ENCODE measurements around the gene G6PC1.
"Not testable (repeated sequence)": the region's sequence is repeated elsewhere in the genome, so short reads cannot be mapped to it uniquely, and the experiment has no call there.

Gene G6PC1

GRCh38 chr17:42871647-42872046 lies 29.0 kb upstream of the G6PC1 start:
- Histone ChIP-seq H3K4me2 (ENCODE audit: insufficient read depth, low read length, poor library complexity, severe bottlenecking) (no peak overlapping the region), H2AK5ac (ENCODE audit: low read depth, low read length) (no peak overlapping the region), H3K23ac (ENCODE audit: low read depth, low read length, poor library complexity) (no peak overlapping the region), H3K9me3 (replicated peaks in 1 of 2; ENCODE audit: control insufficient read depth in 2 of 2, insufficient read depth in 1 of 2, low read depth in 1 of 2, low read length in 2 of 2) (peaks cover 4 to 11% of the 10 kb centered on the region in 2 donors), H3K4me1 (ENCODE audit: control insufficient read depth in 2 of 2, insufficient read depth in 1 of 2, low read depth in 1 of 2, low read length in 2 of 2) (no peaks in the 10 kb centered on the region), H2BK12ac (ENCODE audit: low read length) (no peak overlapping the region), H3K4me3 (ENCODE audit: low read length in 2 of 2) (peak overlapping the region in 1 of 2 donors; percentile 56), H2BK120ac (ENCODE audit: low read depth, low read length) (no peak overlapping the region), H2BK15ac (ENCODE audit: low read length) (no peak overlapping the region), H3K27me3 (ENCODE audit: control insufficient read depth in 3 of 3, insufficient read depth in 3 of 3, low read depth in 1 of 3, low read length in 3 of 3) (peaks cover 0 to 16% (median 0%) of the 10 kb centered on the region in 3 experiments), H3K14ac (ENCODE audit: low read length) (no peak overlapping the region), H3K36me3 (replicated peaks in 1 of 2; ENCODE audit: control insufficient read depth in 2 of 2, insufficient read depth in 2 of 2, low read length in 2 of 2) (no peaks in the 10 kb centered on the region), H2AFZ (ENCODE audit: low read length) (no peak overlapping the region), H4K91ac (ENCODE audit: low read depth, low read length, poor library complexity) (no peak overlapping the region), H3K9ac (ENCODE audit: low read depth, low read length, poor library complexity) (no peak overlapping the region), H3K27ac (replicated peaks; ENCODE audit: low read length) (no peak overlapping the region), H3K79me1 (ENCODE audit: low read depth, low read length) (no peaks in the 10 kb centered on the region), H3K4ac (ENCODE audit: low read length) (no peak overlapping the region), H2BK5ac (ENCODE audit: low read length) (no peak overlapping the region), H4K8ac (ENCODE audit: low read depth, low read length) (no peak overlapping the region), H3K18ac (ENCODE audit: low read length) (no peak overlapping the region)
- DNase-seq (ENCODE audit: low spot score), result no peak
- no CpG with 5 or more reads among the region's 4 CpGs for WGBS, 2 donors (ENCODE audit: extremely low coverage in 2 of 2, insufficient read length in 2 of 2, insufficient replicate concordance in 1 of 2)

DNA sequence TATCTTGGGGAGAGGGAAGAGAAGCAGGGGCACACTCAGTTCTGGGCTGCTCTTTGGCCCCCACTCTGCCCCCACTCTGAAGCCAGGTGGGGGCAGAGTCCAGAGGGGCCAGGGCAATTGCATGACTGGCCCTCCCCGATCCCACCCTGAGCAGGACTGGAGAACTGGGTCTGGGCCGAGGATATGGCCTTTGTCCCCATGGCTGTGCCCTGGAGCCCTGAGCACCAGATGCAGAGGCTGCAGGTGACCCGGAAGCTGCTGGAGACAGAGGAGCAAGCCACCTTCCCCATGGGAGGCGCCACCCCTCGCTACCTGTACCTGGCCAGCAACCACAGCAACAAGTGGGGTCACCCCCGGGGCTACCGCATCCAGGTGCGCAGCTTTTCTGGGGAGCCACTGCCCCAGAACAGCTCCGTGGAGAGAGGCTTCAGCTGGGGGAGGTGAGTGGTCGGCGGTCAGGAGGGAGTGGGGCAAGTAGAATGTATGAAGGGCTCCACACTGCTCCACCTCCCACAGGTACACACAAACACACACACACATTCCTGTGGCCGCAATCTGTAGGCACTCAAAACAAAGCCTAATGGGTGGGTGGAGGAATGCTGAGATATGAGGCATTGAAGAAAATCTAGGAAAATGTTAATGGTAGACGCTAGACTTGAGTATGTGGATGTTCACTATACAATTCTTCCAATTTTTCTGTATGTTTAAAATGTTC lies 28.2 kb upstream of the G6PC1 start:
- H2BK12ac ChIP-seq (ENCODE audit: low read length), result no peak overlapping the region
- H2AFZ ChIP-seq (ENCODE audit: low read length), result no peak overlapping the region
- no peak overlapping the region for H2BK120ac ChIP-seq (ENCODE audit: low read depth, low read length)
- H4K8ac ChIP-seq (ENCODE audit: low read depth, low read length), result no peak overlapping the region
- H3K4ac ChIP-seq (ENCODE audit: low read length), result no peak overlapping the region
- no peaks in the 10 kb centered on the region for H3K79me1 ChIP-seq (ENCODE audit: low read depth, low read length)
- no peak overlapping the region for H3K27ac ChIP-seq (replicated peaks; ENCODE audit: low read length)
- no peak overlapping the region for H4K91ac ChIP-seq (ENCODE audit: low read depth, low read length, poor library complexity)
- H3K23ac ChIP-seq (ENCODE audit: low read depth, low read length, poor library complexity), result no peak overlapping the region
- no peak overlapping the region for H2AK5ac ChIP-seq (ENCODE audit: low read depth, low read length)
- no peak overlapping the region for H3K4me3 ChIP-seq (ENCODE audit: low read length in 2 of 2)
- no peak overlapping the region for H2BK5ac ChIP-seq (ENCODE audit: low read length)
- no peak overlapping the region for H3K14ac ChIP-seq (ENCODE audit: low read length)
- no peaks in the 10 kb centered on the region for H3K4me1 ChIP-seq (ENCODE audit: control insufficient read depth in 2 of 2, insufficient read depth in 1 of 2, low read depth in 1 of 2, low read length in 2 of 2)
- H3K9me3 ChIP-seq (replicated peaks in 1 of 2; ENCODE audit: control insufficient read depth in 2 of 2, insufficient read depth in 1 of 2, low read depth in 1 of 2, low read length in 2 of 2), result peaks cover 4 to 11% of the 10 kb centered on the region in 2 donors
- peaks cover 0 to 17% (median 0%) of the 10 kb centered on the region in 3 experiments for H3K27me3 ChIP-seq (ENCODE audit: control insufficient read depth in 3 of 3, insufficient read depth in 3 of 3, low read depth in 1 of 3, low read length in 3 of 3)
- H3K4me2 ChIP-seq (ENCODE audit: insufficient read depth, low read length, poor library complexity, severe bottlenecking), result no peak overlapping the region
- no peak for DNase-seq (ENCODE audit: low spot score)
- no CpG with 5 or more reads among the region's 13 CpGs for WGBS, 2 donors (ENCODE audit: extremely low coverage in 2 of 2, insufficient read length in 2 of 2, insufficient replicate concordance in 1 of 2)
- no peaks in the 10 kb centered on the region for H3K36me3 ChIP-seq (replicated peaks in 1 of 2; ENCODE audit: control insufficient read depth in 2 of 2, insufficient read depth in 2 of 2, low read length in 2 of 2)
- H2BK15ac ChIP-seq (ENCODE audit: low read length), result no peak overlapping the region
- H3K18ac ChIP-seq (ENCODE audit: low read length), result no peak overlapping the region
- H3K9ac ChIP-seq (ENCODE audit: low read depth, low read length, poor library complexity), result no peak overlapping the region

GRCh38 chr17:42873315-42873714 lies 27.3 kb upstream of the G6PC1 start:
- Histone ChIP-seq H2BK120ac (ENCODE audit: low read depth, low read length) (no peak overlapping the region), H3K4ac (ENCODE audit: low read length) (no peak overlapping the region), H3K9ac (ENCODE audit: low read depth, low read length, poor library complexity) (no peak overlapping the region), H4K91ac (ENCODE audit: low read depth, low read length, poor library complexity) (no peak overlapping the region), H3K4me3 (ENCODE audit: low read length in 2 of 2) (no peak overlapping the region), H2AFZ (ENCODE audit: low read length) (no peak overlapping the region), H3K4me2 (ENCODE audit: insufficient read depth, low read length, poor library complexity, severe bottlenecking) (no peak overlapping the region), H3K14ac (ENCODE audit: low read length) (no peak overlapping the region), H4K8ac (ENCODE audit: low read depth, low read length) (no peak overlapping the region), H3K18ac (ENCODE audit: low read length) (no peak overlapping the region), H3K23ac (ENCODE audit: low read depth, low read length, poor library complexity) (no peak overlapping the region), H2BK12ac (ENCODE audit: low read length) (no peak overlapping the region), H2BK5ac (ENCODE audit: low read length) (no peak overlapping the region), H3K79me1 (ENCODE audit: low read depth, low read length) (no peaks in the 10 kb centered on the region), H3K4me1 (ENCODE audit: control insufficient read depth in 2 of 2, insufficient read depth in 1 of 2, low read depth in 1 of 2, low read length in 2 of 2) (peaks cover 2% of the 10 kb centered on the region in 2 donors), H3K9me3 (replicated peaks in 1 of 2; ENCODE audit: control insufficient read depth in 2 of 2, insufficient read depth in 1 of 2, low read depth in 1 of 2, low read length in 2 of 2) (peaks cover 4 to 11% of the 10 kb centered on the region in 2 donors), H3K36me3 (replicated peaks in 1 of 2; ENCODE audit: control insufficient read depth in 2 of 2, insufficient read depth in 2 of 2, low read length in 2 of 2) (no peaks in the 10 kb centered on the region), H2BK15ac (ENCODE audit: low read length) (no peak overlapping the region), H3K27me3 (ENCODE audit: control insufficient read depth in 3 of 3, insufficient read depth in 3 of 3, low read depth in 1 of 3, low read length in 3 of 3) (peaks cover 0 to 25% (median 0%) of the 10 kb centered on the region in 3 experiments), H2AK5ac (ENCODE audit: low read depth, low read length) (no peak overlapping the region), H3K27ac (replicated peaks; ENCODE audit: low read length) (no peak overlapping the region)
- no CpG with 5 or more reads among the region's 6 CpGs for WGBS, 2 donors (ENCODE audit: extremely low coverage in 2 of 2, insufficient read length in 2 of 2, insufficient replicate concordance in 1 of 2)
- DNase-seq (ENCODE audit: low spot score), result no peak

DNA sequence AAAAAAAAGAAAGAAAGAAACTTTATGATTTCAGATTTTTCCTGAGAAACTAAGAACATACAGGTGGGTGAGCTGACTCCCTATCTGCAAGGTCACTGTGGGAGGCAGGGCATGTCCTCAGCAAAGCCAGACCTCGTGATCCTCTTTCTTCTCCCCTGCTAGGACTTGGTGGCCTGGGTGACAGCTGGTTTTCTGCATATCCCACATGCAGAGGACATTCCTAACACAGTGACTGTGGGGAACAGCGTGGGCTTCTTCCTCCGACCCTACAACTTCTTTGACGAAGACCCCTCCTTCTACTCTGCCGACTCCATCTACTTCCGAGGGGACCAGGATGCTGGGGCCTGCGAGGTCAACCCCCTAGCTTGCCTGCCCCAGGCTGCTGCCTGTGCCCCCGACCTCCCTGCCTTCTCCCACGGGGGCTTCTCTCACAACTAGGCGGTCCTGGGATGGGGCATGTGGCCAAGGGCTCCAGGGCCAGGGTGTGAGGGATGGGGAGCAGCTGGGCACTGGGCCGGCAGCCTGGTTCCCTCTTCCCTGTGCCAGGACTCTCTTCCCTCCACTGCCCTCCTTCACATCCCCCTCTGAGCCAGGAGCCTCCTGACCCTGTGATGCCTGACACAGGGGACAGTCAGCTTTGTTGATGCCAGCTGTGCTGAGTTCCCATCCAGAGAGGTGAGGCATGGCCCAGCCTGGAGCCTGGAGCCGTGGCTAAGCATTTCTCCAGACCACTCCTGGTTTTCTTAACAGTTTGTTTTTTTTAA lies 26.5 kb upstream of the G6PC1 start:
- not testable (repeated sequence) for H2AFZ ChIP-seq (ENCODE audit: low read length); H3K23ac ChIP-seq (ENCODE audit: low read depth, low read length, poor library complexity); DNase-seq (ENCODE audit: low spot score); H3K4ac ChIP-seq (ENCODE audit: low read length); H3K4me1 ChIP-seq (ENCODE audit: control insufficient read depth in 2 of 2, insufficient read depth in 1 of 2, low read depth in 1 of 2, low read length in 2 of 2); H3K4me2 ChIP-seq (ENCODE audit: insufficient read depth, low read length, poor library complexity, severe bottlenecking); H2BK5ac ChIP-seq (ENCODE audit: low read length); H4K8ac ChIP-seq (ENCODE audit: low read depth, low read length); H2BK120ac ChIP-seq (ENCODE audit: low read depth, low read length); H3K27ac ChIP-seq (replicated peaks; ENCODE audit: low read length); H4K91ac ChIP-seq (ENCODE audit: low read depth, low read length, poor library complexity); H3K18ac ChIP-seq (ENCODE audit: low read length); H3K4me3 ChIP-seq (ENCODE audit: low read length in 2 of 2); H2AK5ac ChIP-seq (ENCODE audit: low read depth, low read length); H2BK15ac ChIP-seq (ENCODE audit: low read length); H3K79me1 ChIP-seq (ENCODE audit: low read depth, low read length); H3K9ac ChIP-seq (ENCODE audit: low read depth, low read length, poor library complexity); H3K14ac ChIP-seq (ENCODE audit: low read length); H2BK12ac ChIP-seq (ENCODE audit: low read length); H3K36me3 ChIP-seq (replicated peaks in 1 of 2; ENCODE audit: control insufficient read depth in 2 of 2, insufficient read depth in 2 of 2, low read length in 2 of 2)
- no CpG with 5 or more reads among the region's 12 CpGs for WGBS, 2 donors (ENCODE audit: extremely low coverage in 2 of 2, insufficient read length in 2 of 2, insufficient replicate concordance in 1 of 2)
- peaks cover 4 to 11% of the 10 kb centered on the region in 2 donors for H3K9me3 ChIP-seq (replicated peaks in 1 of 2; ENCODE audit: control insufficient read depth in 2 of 2, insufficient read depth in 1 of 2, low read depth in 1 of 2, low read length in 2 of 2)
- peaks cover 0 to 32% (median 4%) of the 10 kb centered on the region in 3 experiments for H3K27me3 ChIP-seq (ENCODE audit: control insufficient read depth in 3 of 3, insufficient read depth in 3 of 3, low read depth in 1 of 3, low read length in 3 of 3)
